ENCODE data around the gene LRRC3.

GRCh38 chr21:44483288-44484237 is 28.3 kb downstream of the LRRC3 start:
- TF ChIP-seq CTCF (IDR thresholded peaks at IDR 0.05) (no peak), POLR2A (IDR thresholded peaks at IDR 0.05) (no peak)
